Adipocyte (in vitro differentiated cells): ENCODE data around the gene B3GAT3.
"Not testable (repeated sequence)": the region's sequence is repeated elsewhere in the genome, so short reads cannot be mapped to it uniquely, and the experiment has no call there.

Source experiments
- DNase-seq: peaks from one replicate; pipeline ENCODE4 v3.0.0-alpha.2; 2015; ENCODE audit warnings: low read depth
- H3K27me3 ChIP-seq: replicated peaks from 2 replicates; pipeline ENCODE4 v1.7.0; 2013; ENCODE audit warnings: mild to moderate bottlenecking, low read length, moderate library complexity; ENCODE audit not compliant: control insufficient read depth, insufficient read depth
- H3K36me3 ChIP-seq: 2 replicates; pipeline ENCODE4 v1.7.0; 2013; ENCODE audit warnings: low read length, mild to moderate bottlenecking, moderate library complexity; ENCODE audit not compliant: control insufficient read depth, insufficient read depth, severe bottlenecking
- H3K4me1 ChIP-seq: 2 replicates; pipeline ENCODE4 v1.7.0; 2013; ENCODE audit warnings: mild to moderate bottlenecking, low read length, moderate library complexity; ENCODE audit not compliant: control insufficient read depth, insufficient read depth
- H3K4me3 ChIP-seq: 2 replicates; pipeline ENCODE4 v1.7.0; 2013; ENCODE audit warnings: mild to moderate bottlenecking, low read length, moderate library complexity
- H3K9ac ChIP-seq: 2 replicates; pipeline ENCODE4 v1.7.0; 2013; ENCODE audit warnings: mild to moderate bottlenecking, low read length, moderate library complexity
- H3K9me3 ChIP-seq: 2 replicates; pipeline ENCODE4 v1.7.0; 2013; ENCODE audit warnings: mild to moderate bottlenecking, low read length, moderate library complexity; ENCODE audit not compliant: control insufficient read depth

The B3GAT3 gene

GRCh38 chr11:62574363-62575071, 47.3 kb downstream of the B3GAT3 start:
- Histone ChIP-seq H3K9me3 (no peaks in the 10 kb centered on the region), H3K36me3 (peaks cover 45% of the 10 kb centered on the region), H3K27me3 (no peaks in the 10 kb centered on the region), H3K9ac (peak overlapping the region; percentile 98), H3K4me3 (peak overlapping the region; percentile 94), H3K4me1 (peaks cover 64% of the 10 kb centered on the region)
- DNase-seq = peak; percentile 61

- H3K9me3 ChIP-seq = no peaks in the 10 kb centered on the region
- H3K27me3 ChIP-seq = no peaks in the 10 kb centered on the region
- peaks cover 66% of the 10 kb centered on the region for H3K4me1 ChIP-seq
- H3K4me3 ChIP-seq = peak within 1 kb of the TSS; percentile 94
- peaks cover 46% of the 10 kb centered on the region for H3K36me3 ChIP-seq
- peak within 1 kb of the TSS; percentile 99 for H3K9ac ChIP-seq
- DNase-seq = peak; percentile 100
Measured at GRCh38 chr11:62573592-62574362, 48.0 kb downstream of the B3GAT3 start, which contains the start of gene EEF1G. Gene EEF1G, minus strand, starts transcription at chr11:62573891. Its CDS starts 49 bp downstream, at chr11:62573842.

GRCh38 chr11:62573006-62573591, 48.7 kb downstream of the B3GAT3 start:
- H3K27me3 ChIP-seq = no peaks in the 10 kb centered on the region
- peak; percentile 63 for DNase-seq
- peaks cover 45% of the 10 kb centered on the region for H3K36me3 ChIP-seq
- H3K4me3 ChIP-seq = peak overlapping the region; percentile 94
- H3K4me1 ChIP-seq = peaks cover 66% of the 10 kb centered on the region
- peak overlapping the region; percentile 99 for H3K9ac ChIP-seq
- no peaks in the 10 kb centered on the region for H3K9me3 ChIP-seq

- peak overlapping the region; percentile 99 for H3K9ac ChIP-seq
- peaks cover 61% of the 10 kb centered on the region for H3K4me1 ChIP-seq
- H3K36me3 ChIP-seq = peaks cover 46% of the 10 kb centered on the region
- H3K4me3 ChIP-seq = peak overlapping the region; percentile 94
- H3K9me3 ChIP-seq = no peaks in the 10 kb centered on the region
- DNase-seq = no peak
- H3K27me3 ChIP-seq = no peaks in the 10 kb centered on the region
Measured at GRCh38 chr11:62572431-62572830, 49.4 kb downstream of the B3GAT3 start.

GRCh38 chr11:62571493-62571892, 50.3 kb downstream of the B3GAT3 start:
- peaks cover 55% of the 10 kb centered on the region for H3K36me3 ChIP-seq

GRCh38 chr11:62570903-62571302, 50.9 kb downstream of the B3GAT3 start:
- DNase-seq, H3K27me3 ChIP-seq, H3K4me3 ChIP-seq, H3K9me3 ChIP-seq: not testable (repeated sequence)
- peaks cover 61% of the 10 kb centered on the region for H3K36me3 ChIP-seq
- peaks cover 45% of the 10 kb centered on the region for H3K4me1 ChIP-seq
- H3K9ac ChIP-seq = peak overlapping the region; percentile 99

More at GRCh38 chr11:62571493-62571892, 50.3 kb downstream of the B3GAT3 start:
- H3K27me3 ChIP-seq, DNase-seq, H3K9me3 ChIP-seq: not testable (repeated sequence)
- Histone ChIP-seq H3K4me1 (peaks cover 51% of the 10 kb centered on the region), H3K4me3 (peak overlapping the region; percentile 94), H3K9ac (peak overlapping the region; percentile 99)

- Histone ChIP-seq H3K9me3 (no peaks in the 10 kb centered on the region), H3K4me3 (no peak overlapping the region), H3K9ac (peak overlapping the region; percentile 34), H3K27me3 (no peaks in the 10 kb centered on the region), H3K4me1 (peaks cover 32% of the 10 kb centered on the region), H3K36me3 (peaks cover 71% of the 10 kb centered on the region)
- DNase-seq = no peak
Measured at GRCh38 chr11:62569611-62570010, 52.2 kb downstream of the B3GAT3 start.

- Histone ChIP-seq H3K4me1 (peaks cover 33% of the 10 kb centered on the region), H3K36me3 (peaks cover 85% of the 10 kb centered on the region), H3K27me3 (no peaks in the 10 kb centered on the region), H3K9me3 (no peaks in the 10 kb centered on the region), H3K9ac (peak overlapping the region; percentile 29), H3K4me3 (no peak overlapping the region)
- no peak for DNase-seq
Measured at GRCh38 chr11:62567018-62567633, 54.7 kb downstream of the B3GAT3 start.

GRCh38 chr11:62566247-62566646, 55.5 kb downstream of the B3GAT3 start:
- DNase-seq = no peak
- no peaks in the 10 kb centered on the region for H3K9me3 ChIP-seq
- H3K36me3 ChIP-seq = peaks cover 82% of the 10 kb centered on the region
- peaks cover 27% of the 10 kb centered on the region for H3K4me1 ChIP-seq
- peak overlapping the region; percentile 29 for H3K9ac ChIP-seq
- no peak overlapping the region for H3K4me3 ChIP-seq
- no peaks in the 10 kb centered on the region for H3K27me3 ChIP-seq
